DLD1 (cell line): Measurements from ENCODE around the gene RNF10.
"Not testable (repeated sequence)": the region's sequence is repeated elsewhere in the genome, so short reads cannot be mapped to it uniquely, and the experiment has no call there.

Experiments used
- in situ Hi-C: cut with HindIII; loops from 2 replicates; pipeline ENCODE4 v1.10.0; 2017; ENCODE audit warnings: low sequenced_read_pairs

RNF10 gene

DNA sequence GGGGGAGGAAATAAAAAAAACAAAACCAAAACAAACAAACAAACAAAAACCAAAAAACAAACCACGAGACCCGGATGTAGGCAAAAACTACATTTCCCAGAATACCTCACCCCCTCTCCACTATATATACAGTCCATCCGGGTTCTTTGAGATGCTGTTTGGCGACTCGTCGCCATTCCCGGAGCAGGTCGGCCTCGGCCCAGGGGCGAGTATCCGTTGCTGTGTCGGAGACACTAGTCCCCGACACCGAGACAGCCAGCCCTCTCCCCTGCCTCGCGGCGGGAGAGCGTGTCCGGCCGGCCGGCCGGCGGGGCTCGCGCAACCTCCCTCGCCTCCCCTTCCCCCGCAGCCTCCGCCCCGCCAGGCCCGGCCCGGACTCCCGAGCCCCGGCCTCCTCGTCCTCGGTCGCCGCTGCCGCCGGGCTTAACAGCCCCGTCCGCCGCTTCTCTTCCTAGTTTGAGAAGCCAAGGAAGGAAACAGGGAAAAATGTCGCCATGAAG, at the start of gene RNF10:
RNF10 (plus strand) TSS at position 154 of the 500 bp plus-strand sequence. CDS start 456 bp downstream, outside the sequence.
- in situ Hi-C loops, result no loop called here

- in situ Hi-C loops, result no loop called here
Observed at GRCh38 chr12:120485961-120486881, 47.9 kb upstream of the RNF10 start.

GRCh38 chr12:120487552-120487951, 46.6 kb upstream of the RNF10 start:
- in situ Hi-C loops, result not testable (repeated sequence)

- in situ Hi-C loops, result no loop called here
Observed at GRCh38 chr12:120488057-120488640, 46.0 kb upstream of the RNF10 start.

DNA sequence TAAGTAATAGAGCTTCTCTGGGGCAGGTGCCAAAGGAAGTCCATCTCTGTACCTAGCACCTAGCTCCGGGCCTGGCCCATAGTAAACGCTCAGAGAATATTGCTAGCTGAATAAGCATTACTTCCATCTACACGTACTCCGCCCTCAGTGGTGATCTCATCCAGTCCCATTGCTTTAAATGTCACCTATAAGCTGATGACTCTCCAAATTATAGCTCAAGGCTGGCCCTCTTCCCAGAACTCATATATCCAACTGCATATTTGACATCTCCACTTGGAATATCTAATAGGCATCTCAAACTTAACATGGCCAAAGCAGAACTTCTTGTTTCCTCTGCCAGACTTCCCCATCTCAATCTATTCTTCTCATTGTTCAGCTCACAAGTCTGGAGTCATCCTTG, 45.1 kb upstream of the RNF10 start:
- in situ Hi-C loops, result no loop called here

DNA sequence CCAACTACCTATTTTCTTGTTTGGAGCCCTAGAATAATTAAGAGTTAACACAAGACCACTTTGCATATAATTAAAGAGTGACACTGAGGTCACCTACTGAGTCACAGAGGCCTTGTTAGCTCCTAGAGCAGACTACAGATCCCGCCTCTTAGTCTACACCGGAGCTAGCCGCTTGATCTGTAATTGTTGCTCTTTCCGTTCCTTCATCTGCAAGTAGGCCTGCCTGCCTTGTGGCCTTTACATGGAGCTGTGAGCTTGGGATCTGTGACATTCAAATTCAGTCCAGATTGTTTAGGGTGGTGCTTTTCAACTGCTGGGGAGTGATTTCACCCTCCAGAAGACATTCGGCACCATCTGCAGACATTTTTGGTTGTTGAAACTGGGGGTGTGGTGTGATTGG, 43.8 kb upstream of the RNF10 start:
- in situ Hi-C loops, result no loop called here

DNA sequence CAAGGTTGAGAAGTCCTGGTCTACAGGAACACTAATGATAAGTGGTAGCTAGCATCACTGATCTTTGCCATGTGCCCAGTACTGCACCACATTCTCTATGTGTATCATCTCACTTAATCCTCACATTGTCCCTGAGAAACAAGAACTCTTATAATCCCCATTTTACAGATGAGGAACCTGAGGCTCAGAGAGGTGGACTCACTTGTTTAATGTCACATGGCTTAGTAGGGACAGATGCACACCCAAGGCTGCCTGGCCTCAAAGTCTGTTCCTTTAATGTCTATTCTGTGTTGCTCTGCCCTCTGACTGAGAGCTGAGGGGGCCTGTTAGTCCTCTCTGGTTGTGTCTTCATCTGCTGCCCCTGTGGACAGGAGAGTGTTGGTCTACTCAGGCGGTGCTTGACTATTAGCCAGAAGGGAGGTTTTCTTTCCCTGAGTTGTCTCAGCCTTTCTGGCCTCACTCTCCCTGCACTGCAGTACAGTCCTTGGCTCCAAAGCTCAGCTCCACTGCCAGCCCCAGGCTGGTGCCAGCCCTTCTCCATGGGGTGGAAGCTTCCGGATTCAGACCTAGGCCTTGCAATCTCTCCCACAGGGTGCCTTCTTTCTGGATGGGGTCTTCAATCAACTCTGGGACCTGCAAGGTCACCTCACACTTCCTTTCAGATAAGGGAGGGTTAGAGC, 43.2 kb upstream of the RNF10 start:
- in situ Hi-C loops, result no loop called here

- in situ Hi-C loops, result no loop called here
Observed at GRCh38 chr12:120495186-120495730, 38.9 kb upstream of the RNF10 start.

DNA sequence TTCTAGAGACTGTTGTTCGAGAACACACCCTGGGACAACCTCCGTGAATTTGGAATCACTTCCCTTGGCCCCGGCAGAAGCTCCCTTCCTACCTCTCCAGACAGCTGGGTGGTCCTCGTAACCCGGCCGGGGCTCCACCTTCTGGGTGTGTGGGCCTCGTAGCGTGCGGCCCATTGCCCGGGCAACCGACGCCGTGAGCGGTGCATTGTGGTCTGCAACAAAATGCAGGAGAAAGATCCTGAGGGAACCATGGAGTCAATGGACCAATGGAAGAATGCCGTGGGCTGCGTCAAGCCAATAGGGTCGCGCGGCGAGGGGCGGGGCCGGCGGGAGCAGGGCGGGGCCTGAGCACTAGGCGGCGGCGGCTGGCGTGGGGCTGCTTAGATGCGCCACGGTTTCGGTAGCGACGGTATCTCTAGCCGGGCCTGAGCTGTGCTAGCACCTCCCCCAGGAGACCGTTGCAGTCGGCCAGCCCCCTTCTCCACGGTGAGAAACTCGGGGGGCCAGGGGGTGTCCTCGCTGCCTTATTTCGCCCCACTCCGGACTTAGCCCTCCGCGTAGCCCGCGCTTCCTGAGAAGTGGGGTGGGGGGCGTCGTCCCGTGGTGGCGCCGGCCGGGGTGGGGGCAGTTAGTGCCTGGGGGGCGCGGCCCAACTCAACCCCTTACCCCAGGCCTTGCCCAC, 38.3 kb upstream of the RNF10 start, which contains the start of gene DYNLL1:
DYNLL1 (plus strand) TSS at position 383 of the 682 bp plus-strand sequence. CDS start 309 bp downstream, outside the sequence.
- in situ Hi-C loops, result no loop called here

GRCh38 chr12:120496413-120497340, 37.5 kb upstream of the RNF10 start:
- in situ Hi-C loops, result no loop called here

GRCh38 chr12:120497524-120498150, 36.5 kb upstream of the RNF10 start:
- in situ Hi-C loops, result no loop called here

GRCh38 chr12:120498870-120499515, 35.2 kb upstream of the RNF10 start:
- in situ Hi-C loops, result no loop called here

DNA sequence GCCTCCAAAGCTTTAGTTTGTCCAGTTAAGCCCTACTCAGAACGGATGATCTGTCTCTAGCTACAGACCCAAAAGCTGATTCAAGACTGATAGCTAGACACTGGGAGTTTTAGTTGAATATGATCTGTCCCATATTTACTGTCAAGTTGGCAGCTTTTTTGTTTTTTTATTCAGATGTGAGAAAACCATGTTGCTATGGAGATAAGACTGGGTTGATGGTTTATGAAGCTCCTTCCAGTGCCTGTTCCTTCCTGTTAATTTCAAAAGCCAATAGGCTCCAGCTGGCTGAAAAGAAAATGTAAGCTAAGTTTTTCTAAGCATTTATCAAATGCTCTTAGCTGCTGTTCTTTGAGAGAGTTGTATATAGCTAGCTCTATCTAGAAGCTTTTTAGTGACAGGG, 33.6 kb upstream of the RNF10 start:
- in situ Hi-C loops, result no loop called here

DNA sequence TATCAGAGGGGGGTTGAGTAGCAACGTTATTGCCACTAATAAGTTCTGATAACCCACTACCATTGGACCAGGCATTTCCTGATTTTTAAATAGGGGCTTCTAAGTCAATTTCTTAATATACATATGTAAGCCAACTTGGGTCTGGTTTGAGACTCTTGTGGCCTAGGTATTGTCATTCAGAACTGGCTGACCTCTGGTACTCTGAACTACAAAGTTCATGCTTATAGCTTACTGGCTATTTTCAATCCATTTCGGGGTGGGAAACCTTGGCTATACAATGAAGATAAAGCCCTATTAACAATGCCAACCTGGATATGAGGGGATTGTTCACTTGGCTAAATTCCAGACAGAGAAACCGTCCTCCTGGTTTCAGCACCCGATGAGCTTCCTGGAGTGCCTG, 29.6 kb upstream of the RNF10 start:
- in situ Hi-C loops, result no loop called here

GRCh38 chr12:120508537-120508936, 25.6 kb upstream of the RNF10 start:
- in situ Hi-C loops, result no loop called here

- in situ Hi-C loops, result no loop called here
Observed at GRCh38 chr12:120514002-120514401, 20.2 kb upstream of the RNF10 start.

- in situ Hi-C loops, result no loop called here
Observed at GRCh38 chr12:120515496-120515895, 18.7 kb upstream of the RNF10 start.

- in situ Hi-C loops, result not testable (repeated sequence)
Observed at GRCh38 chr12:120519324-120519723, 14.8 kb upstream of the RNF10 start.
